Esophagus (tissue), 2 donors: ENCODE results near the gene ALS2. TPM values are rescaled to one million over a fixed set of nuclear protein-coding genes. Genes with fewer than 3 reads are reported as not detected.
"Not testable (repeated sequence)": the region's sequence is repeated elsewhere in the genome, so short reads cannot be mapped to it uniquely, and the experiment has no call there.

Experiments used
- H3K27ac ChIP-seq, 2 donors: one replicate each; pipeline ENCODE4 v1.5.1; 2013; ENCODE audit warnings: low read depth in 2 of 2, mild to moderate bottlenecking in 2 of 2, inconsistent platforms in 1 of 2, low read length in 1 of 2, moderate library complexity in 1 of 2
- H3K27me3 ChIP-seq, 2 donors: one replicate each; pipeline ENCODE4 v1.6.1; 2013; ENCODE audit warnings: low read length in 2 of 2, control low read depth in 1 of 2, mild to moderate bottlenecking in 1 of 2; ENCODE audit not compliant: insufficient read depth in 2 of 2, control insufficient read depth in 1 of 2
- H3K36me3 ChIP-seq, 2 donors: one replicate each; pipeline ENCODE4 v1.6.1; 2013; ENCODE audit warnings: low read length in 1 of 2; ENCODE audit not compliant: control insufficient read depth in 2 of 2, insufficient read depth in 2 of 2
- H3K4me1 ChIP-seq, 2 donors: one replicate each; pipeline ENCODE4 v1.6.1; 2013; ENCODE audit warnings: low read length in 1 of 2; ENCODE audit not compliant: control insufficient read depth in 2 of 2, insufficient read depth in 2 of 2
- H3K4me3 ChIP-seq, 2 donors: one replicate each; pipeline ENCODE4 v1.5.1; 2013; ENCODE audit warnings: low read length in 2 of 2, mild to moderate bottlenecking in 2 of 2, low read depth in 1 of 2, moderate library complexity in 1 of 2
- H3K9me3 ChIP-seq, 2 donors: one replicate each; pipeline ENCODE4 v1.6.1; 2013; ENCODE audit warnings: mild to moderate bottlenecking in 2 of 2, low read depth in 1 of 2, low read length in 1 of 2, moderate library complexity in 1 of 2; ENCODE audit not compliant: control insufficient read depth in 2 of 2, insufficient read depth in 1 of 2
- WGBS, 2 donors: extraction: QIAGEN DNeasy Blood & Tissue Kit; methylation state at CpG; one replicate each; pipeline ENCODE4 v1.1.7; 2013; 5-methylcytosine and 5-hydroxymethylcytosine counted together
- polyA plus RNA-seq, 2 donors: library from polyadenylated mRNA; stranded (reverse); fragments of 200-250 nt; gene quantifications; one replicate each; pipeline ENCODE4 v1.2.3, GENCODE V29; 2013
- donor health status: healthy with polysubstance abuse.
- donor health status: Bipolar disorder and iron deficiency.

ALS2 gene
- polyA plus RNA-seq, 2 donors, result 3.2 to 3.9 TPM

DNA sequence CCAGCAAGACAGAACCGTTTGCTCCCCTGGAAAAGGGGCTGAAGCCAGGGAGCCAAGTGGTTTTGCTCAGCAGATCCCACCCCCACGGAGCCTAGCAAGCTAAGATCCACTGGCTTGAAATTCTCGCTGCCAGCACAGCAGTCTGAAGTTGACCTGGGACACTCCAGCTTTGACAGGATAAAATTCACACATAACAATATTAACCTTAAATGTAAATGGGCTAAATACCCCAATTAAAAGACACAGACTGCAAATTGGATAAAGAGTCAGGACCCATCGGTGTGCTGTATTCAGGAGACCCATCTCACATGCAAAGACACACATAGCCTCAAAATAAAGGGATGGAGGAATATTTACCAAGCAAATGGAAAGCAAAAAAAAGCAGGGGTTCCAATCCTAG is 109.5 kb downstream of the ALS2 start:
- H3K9me3 ChIP-seq, H3K27me3 ChIP-seq, H3K4me1 ChIP-seq, H3K4me3 ChIP-seq, H3K36me3 ChIP-seq, H3K27ac ChIP-seq: not testable (repeated sequence)
- 50 to 58% methylated on average over 4 of the region's 4 CpGs for WGBS, 2 donors

DNA sequence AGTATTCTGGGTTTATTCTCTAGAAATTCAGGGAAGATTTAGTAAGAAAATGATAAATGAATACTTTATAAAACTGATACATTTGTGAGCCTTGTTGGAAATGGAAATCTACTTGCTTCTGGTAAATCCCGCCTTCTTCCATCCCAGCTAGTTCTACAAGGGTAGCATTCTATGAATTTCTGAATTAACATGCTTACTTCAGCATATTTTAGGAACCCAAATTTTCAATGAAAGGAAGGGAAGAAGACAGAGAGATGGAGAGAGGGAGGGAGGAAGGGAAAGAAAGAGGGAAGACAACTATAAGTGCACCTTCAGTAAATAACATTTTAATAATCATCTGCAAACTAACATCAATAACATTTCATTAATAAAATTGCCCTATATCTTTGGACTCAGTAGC is 110.9 kb downstream of the ALS2 start:
- Histone ChIP-seq H3K4me1 (no peaks in the 10 kb centered on the region), H3K4me3 (no peak overlapping the region), H3K27ac (no peak overlapping the region), H3K36me3 (no peaks in the 10 kb centered on the region), H3K27me3 (no peaks in the 10 kb centered on the region), H3K9me3 (no peaks in the 10 kb centered on the region)
- 93 to 98% methylated on average over 1 of the region's 1 CpG for WGBS, 2 donors

DNA sequence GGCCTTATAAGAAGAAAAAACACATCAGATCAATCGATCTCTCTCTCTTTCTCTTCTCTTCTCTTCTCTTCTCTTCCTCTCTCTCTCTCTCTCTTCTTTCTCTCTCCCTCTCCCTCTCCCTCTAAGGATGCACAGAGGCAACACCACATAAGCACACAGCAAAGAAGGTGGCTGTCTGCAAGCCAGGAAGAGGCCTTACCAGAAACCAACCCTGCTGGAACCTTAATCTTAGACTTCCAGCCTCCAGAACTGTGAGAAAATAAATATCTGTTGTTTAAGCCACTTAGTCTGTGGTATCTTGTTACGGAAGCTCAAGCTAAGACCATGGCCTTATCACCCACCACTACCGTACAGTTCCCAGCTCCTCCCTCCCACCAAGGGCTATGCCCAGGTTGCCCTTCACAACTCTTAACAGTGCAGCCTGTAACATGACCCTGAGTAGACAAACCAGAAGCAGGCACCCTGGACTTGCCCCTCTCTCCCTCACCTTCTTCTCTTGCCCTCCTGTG is 112.3 kb downstream of the ALS2 start:
- Histone ChIP-seq H3K27me3 (no peaks in the 10 kb centered on the region), H3K4me1 (no peaks in the 10 kb centered on the region), H3K9me3 (no peaks in the 10 kb centered on the region), H3K27ac (no peak overlapping the region), H3K36me3 (no peaks in the 10 kb centered on the region), H3K4me3 (no peak overlapping the region)
- WGBS, 2 donors, result 56 to 68% methylated on average over 3 of the region's 3 CpGs

DNA sequence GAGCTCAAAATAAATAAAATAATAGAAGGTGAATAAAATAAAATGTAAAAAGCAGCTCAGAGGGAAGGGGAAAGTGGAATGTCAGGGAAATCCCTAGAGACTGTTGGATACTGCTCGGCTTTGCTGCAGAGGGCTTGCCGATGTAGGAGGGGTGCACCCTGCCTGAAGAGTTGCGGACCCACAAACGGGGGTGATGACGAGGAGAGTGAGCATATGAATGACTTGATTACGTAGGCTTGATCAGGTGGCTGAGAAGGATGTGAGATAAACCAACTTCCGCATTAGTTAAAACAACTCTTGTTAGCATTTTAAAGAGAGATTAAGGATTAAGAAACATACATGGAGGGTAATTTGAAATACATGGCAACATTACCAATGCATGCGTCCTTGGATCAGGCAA is 116.4 kb downstream of the ALS2 start:
- 75 to 80% methylated on average over 8 of the region's 8 CpGs for WGBS, 2 donors
- Histone ChIP-seq H3K27me3 (no peaks in the 10 kb centered on the region), H3K4me3 (no peak overlapping the region), H3K27ac (no peak overlapping the region), H3K36me3 (no peaks in the 10 kb centered on the region), H3K9me3 (no peaks in the 10 kb centered on the region), H3K4me1 (peaks cover 0 to 2% of the 10 kb centered on the region in 2 donors)

DNA sequence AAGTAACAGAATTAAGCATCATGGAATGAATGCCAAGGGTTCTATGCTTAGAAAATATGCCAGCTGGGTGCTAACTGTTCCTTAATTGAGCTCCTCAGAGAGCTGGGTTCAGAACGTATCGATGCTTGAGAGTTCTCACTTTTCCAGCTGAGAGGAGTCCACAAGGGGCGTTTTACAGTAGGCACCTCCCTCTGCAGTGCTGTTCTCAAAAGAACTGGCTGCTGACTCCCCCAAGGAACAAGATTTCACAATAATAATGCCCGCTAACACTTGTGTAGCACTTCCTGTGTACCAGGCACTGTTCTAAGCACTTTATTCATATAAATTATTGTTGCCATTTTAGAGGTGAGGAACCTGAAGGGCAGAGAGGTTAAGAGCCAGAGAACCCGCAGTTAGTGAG is 119.4 kb downstream of the ALS2 start:
- Histone ChIP-seq H3K9me3 (no peaks in the 10 kb centered on the region), H3K27ac (no peak overlapping the region), H3K27me3 (no peaks in the 10 kb centered on the region), H3K4me1 (peaks cover 0 to 2% of the 10 kb centered on the region in 2 donors), H3K36me3 (no peaks in the 10 kb centered on the region), H3K4me3 (no peak overlapping the region)
- WGBS, 2 donors, result 56 to 60% methylated on average over 5 of the region's 5 CpGs

DNA sequence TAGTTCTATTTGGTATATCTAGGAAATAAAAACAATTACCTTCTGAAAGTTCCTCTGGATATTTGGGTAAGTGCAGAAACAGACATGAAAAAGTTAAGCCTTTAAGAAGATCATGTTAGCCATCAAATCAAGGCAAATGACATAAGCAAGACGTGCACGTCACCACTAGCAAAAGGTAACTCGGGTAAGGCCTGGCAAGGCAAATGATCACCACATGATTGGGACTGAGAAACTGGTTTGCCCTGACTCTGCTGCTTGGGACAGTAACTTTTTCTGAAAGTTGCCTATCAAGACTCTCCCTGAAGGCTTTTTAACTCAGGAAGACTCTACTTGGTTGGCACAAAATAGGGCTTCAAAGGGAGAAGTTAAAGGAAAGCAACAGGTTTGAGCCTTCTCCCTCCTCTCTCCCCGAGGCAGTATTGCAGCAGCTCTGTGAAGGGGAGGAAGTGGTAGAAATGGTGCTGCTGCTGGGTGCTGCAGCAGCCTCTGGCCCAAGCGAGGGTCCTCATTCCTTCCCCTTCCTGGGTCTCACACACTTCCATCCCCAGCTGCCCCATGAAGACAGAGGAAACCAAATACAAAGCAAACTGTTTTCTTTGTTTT is 120.3 kb downstream of the ALS2 start:
- 44 to 53% methylated on average over 5 of the region's 5 CpGs for WGBS, 2 donors
- Histone ChIP-seq H3K27me3 (no peaks in the 10 kb centered on the region), H3K4me3 (no peak overlapping the region), H3K36me3 (no peaks in the 10 kb centered on the region), H3K27ac (no peak overlapping the region), H3K4me1 (peaks cover 0 to 2% of the 10 kb centered on the region in 2 donors), H3K9me3 (no peaks in the 10 kb centered on the region)

DNA sequence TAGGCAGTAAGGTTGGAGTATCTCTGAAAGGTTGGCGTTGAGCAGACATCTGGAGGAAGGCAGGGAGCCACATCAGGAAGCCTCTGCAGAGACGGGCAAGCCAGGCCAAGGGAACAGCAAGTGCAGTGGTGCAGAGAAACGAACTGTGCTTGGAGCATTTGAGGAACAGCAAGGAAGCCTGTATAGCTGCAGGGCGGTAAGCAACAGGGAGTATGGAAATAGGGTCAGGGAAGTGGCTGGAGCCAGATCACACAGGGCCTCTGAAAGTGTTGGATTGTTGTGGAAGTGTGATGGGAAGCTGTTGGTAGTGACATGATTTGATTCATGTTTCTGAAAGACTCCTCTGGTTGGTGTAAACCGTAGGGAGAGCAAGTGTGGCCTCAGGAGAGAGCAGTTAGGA is 124.0 kb downstream of the ALS2 start:
- 74 to 84% methylated on average over 5 of the region's 5 CpGs for WGBS, 2 donors
- no peaks in the 10 kb centered on the region for H3K9me3 ChIP-seq

DNA sequence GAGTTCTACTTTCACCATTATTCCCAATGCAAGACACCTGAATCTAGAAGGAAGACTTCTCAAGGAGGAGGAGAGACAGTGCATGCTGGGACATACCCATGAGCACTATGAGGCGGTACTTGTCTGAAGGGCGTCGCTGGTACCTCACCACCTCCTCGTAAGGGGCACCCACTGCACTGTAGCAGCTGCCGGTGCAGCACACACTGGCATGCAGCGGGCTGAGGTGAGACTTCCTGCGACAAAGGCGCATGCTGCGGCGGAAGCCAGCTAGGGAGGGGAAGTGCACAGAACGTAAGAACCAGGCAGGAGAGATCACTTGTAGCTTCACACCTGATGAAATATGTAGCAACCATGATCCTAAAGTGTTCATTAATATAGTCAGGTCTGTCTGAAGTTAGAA is 124.6 kb downstream of the ALS2 start:
- Histone ChIP-seq H3K4me1 (peaks cover 0 to 2% of the 10 kb centered on the region in 2 donors), H3K4me3 (no peak overlapping the region), H3K27me3 (no peaks in the 10 kb centered on the region), H3K36me3 (no peaks in the 10 kb centered on the region), H3K9me3 (no peaks in the 10 kb centered on the region), H3K27ac (no peak overlapping the region)
- WGBS, 2 donors, result 91 to 94% methylated on average over 11 of the region's 11 CpGs

More for the DNA sequence above, 124.0 kb downstream of the ALS2 start:
- Histone ChIP-seq H3K27ac (no peak overlapping the region), H3K36me3 (no peaks in the 10 kb centered on the region), H3K4me3 (no peak overlapping the region), H3K27me3 (no peaks in the 10 kb centered on the region), H3K4me1 (peaks cover 0 to 2% of the 10 kb centered on the region in 2 donors)

DNA sequence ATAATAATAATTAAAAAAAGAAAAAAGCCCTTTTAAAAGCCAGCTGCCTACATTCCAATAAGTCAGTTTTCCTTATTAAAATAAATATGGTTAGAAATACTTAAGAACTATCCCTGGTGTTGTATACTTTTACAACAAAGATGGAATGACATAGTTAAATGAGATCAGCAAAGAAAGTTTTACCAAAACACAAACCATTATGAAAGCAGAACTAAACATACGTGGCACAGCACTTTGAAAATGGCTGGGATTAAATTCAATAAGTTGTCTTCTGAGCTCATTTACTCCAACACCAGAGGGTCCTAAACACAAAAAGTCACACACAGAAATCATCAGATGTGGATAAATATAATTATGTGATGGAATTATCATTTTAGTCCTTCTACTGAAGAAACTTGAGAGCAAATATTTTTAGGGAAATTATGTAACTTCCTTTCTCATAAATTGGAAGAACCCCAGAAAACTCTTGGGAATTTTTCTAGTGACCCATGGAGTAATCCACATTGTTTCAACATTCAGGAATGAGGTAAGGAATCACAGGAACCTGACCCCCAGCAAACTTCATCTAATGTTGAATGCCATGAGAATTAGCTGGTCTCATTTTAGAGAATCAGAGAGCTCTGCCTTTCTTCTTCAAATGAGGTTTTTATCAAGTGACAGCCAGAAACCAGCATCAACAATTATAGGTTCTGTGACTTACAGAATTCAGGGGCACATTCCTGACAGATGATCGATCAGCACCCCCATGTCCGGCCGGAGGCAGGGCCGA is 125.9 kb downstream of the ALS2 start:
- H3K27ac ChIP-seq, result no peak overlapping the region
- 88 to 89% methylated on average over 5 of the region's 5 CpGs for WGBS, 2 donors
- H3K36me3 ChIP-seq, result no peaks in the 10 kb centered on the region
- no peaks in the 10 kb centered on the region for H3K9me3 ChIP-seq
- H3K4me1 ChIP-seq, result no peaks in the 10 kb centered on the region
- H3K27me3 ChIP-seq, result no peaks in the 10 kb centered on the region
- no peak overlapping the region for H3K4me3 ChIP-seq

DNA sequence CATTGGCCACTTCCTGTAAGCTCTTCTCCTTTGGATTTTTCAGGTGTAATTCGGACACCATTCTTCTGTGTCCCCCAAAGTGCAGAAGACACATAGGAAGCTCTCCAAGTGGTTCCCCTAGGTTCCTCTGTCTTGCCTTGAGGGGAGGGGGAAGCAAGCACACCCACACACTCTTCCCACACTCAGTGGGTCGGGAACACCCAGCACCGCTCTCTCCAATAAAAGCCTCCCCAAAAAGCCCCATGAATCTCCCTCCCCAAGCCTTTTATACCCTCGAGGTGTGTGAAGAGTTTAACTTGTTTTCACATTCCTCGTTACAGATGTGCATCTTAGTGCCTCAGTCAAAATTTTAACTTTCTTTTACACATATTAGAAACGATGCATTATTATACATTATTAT is 127.5 kb downstream of the ALS2 start:
- Histone ChIP-seq H3K36me3 (no peaks in the 10 kb centered on the region), H3K4me3 (no peak overlapping the region)

More for the DNA sequence above, 127.5 kb downstream of the ALS2 start:
- H3K9me3 ChIP-seq, result no peaks in the 10 kb centered on the region
- no peaks in the 10 kb centered on the region for H3K4me1 ChIP-seq
- 80 to 83% methylated on average over 6 of the region's 6 CpGs for WGBS, 2 donors
- no peak overlapping the region for H3K27ac ChIP-seq
- H3K27me3 ChIP-seq, result no peaks in the 10 kb centered on the region
